Caki2 (cell line): ENCODE data around the gene YEATS4. TPM values are rescaled to one million over a fixed set of nuclear protein-coding genes. Genes with fewer than 3 reads are reported as not detected.
"Not testable (repeated sequence)": the region's sequence is repeated elsewhere in the genome, so short reads cannot be mapped to it uniquely, and the experiment has no call there.

ENCODE experiments used
- DNase-seq: peaks from one replicate; pipeline ENCODE4 v3.0.0-alpha.2; 2015; ENCODE audit warnings: low read depth
- in situ Hi-C: cut with HindIII; loops from 2 replicates; pipeline ENCODE4 v1.10.0; 2016; ENCODE audit warnings: low sequenced_read_pairs, low pct_unique_long_range_greater_than_20kb, mixed read lengths
- total RNA-seq: library from RNA; depleted of rRNA; stranded (reverse); fragments of >200 nt; shearing (Covaris generic); gene quantifications from 2 replicates; pipeline ENCODE4 v1.2.3, GENCODE V29; 2014; ENCODE audit warnings: low replicate concordance; rRNA removed

YEATS4 gene
- 99.7 and 114 TPM in 2 replicates for total RNA-seq

DNA sequence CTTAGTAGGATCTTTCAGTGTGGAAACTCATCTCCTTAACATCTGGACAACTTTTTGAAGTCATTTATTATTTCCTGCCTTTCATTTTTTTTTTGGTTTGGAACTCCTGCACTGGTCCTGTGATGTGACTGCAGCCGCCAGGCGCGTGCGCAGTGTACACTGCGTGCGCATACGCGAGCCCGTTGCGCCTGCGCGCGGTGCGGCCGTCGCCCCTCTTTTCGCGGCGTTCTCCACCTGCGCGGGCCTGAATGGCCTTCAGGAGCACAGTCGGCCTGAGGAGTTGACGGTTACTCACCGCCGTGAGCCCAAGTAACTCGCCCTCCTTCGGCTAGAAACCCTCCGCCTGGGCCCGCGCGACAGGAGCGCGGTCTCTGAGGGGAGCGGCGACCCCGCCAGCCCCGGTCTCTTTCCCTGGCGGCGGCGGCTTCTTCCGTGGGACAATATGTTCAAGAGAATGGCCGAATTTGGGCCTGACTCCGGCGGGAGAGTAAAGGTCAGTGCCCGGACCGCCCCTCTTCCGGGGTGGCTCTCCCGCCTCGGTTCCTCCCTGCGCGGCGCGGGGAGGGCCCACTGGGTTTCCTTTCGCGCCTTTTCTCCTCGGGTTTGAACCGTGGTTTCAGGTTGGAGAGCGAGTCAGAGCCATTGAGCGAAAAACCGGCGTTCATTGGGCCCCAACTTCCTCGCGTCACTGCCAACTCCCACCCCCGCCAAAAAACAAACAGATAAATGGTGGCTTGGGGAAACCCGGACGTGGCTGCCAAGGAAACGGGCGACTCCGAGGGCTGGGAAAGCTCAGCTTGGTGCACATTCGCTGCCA is at the start of gene YEATS4:
Gene YEATS4 (plus strand): TSS at position 213 of the 817 bp plus-strand sequence. CDS start 230 bp downstream, at position 443.
- peak; percentile 100 for DNase-seq
- in situ Hi-C loops, result no loop called here

GRCh38 chr12:69313209-69313608 is 46.3 kb upstream of the YEATS4 start:
- in situ Hi-C loops, result no loop called here
- DNase-seq, result no peak

GRCh38 chr12:69316784-69317183 is 42.8 kb upstream of the YEATS4 start:
- DNase-seq, in situ Hi-C loops: not testable (repeated sequence)

- in situ Hi-C loops, DNase-seq: not testable (repeated sequence)
Measured at GRCh38 chr12:69317233-69317632, 42.3 kb upstream of the YEATS4 start.

- in situ Hi-C loops, result no loop called here
- no peak for DNase-seq
Measured at GRCh38 chr12:69318225-69318624, 41.3 kb upstream of the YEATS4 start.

DNA sequence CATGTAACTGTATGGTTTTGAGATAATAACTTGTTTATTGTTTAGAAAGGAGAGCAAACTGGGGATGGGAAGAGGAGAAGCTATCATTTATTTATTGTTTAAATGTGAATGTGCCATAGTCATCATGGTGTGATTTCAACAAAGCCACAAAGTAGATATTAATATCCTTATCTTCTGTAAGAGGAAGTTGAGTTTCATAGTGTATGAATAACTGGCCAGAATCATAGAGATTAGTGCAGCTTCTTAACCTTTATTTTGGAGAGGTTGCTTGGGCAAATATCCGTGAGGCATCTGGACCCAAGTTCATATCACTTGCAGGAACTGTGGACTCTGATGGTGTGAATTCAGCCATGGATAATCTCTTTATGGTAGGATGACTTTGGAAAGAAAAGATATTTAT is 38.2 kb upstream of the YEATS4 start:
- in situ Hi-C loops, result no loop called here
- no peak for DNase-seq

DNA sequence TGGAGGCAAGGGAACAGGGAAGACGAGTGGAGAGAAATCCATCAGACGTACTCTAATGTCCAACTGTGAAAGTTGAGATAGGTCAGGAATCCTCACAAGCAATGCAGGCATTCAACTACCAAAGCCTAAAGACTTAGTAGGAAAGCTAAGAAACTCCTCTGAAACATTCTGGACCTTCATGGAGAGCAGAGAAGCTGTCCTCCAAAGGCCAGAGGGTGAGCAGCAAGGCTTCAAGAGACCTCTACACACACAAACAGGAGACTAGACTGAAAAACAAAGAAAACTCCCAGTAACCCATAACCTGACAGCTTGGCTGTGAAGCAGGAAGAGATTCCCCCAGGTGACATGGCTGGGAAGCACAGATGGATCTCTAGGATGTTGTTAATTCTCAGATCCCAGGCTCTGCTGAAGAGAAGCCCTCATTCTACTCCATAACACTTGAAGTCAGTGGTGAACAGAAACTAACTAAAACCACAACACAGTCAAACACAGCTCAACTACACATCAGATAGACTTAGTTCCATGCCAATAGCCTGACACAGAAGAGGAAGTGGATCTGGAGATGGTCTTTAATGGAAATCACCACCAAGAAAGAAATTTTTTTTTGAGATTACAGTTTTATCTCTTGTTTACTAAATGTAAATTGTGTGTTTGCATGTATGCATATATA is 34.6 kb upstream of the YEATS4 start:
- DNase-seq, result no peak
- in situ Hi-C loops, result no loop called here

DNA sequence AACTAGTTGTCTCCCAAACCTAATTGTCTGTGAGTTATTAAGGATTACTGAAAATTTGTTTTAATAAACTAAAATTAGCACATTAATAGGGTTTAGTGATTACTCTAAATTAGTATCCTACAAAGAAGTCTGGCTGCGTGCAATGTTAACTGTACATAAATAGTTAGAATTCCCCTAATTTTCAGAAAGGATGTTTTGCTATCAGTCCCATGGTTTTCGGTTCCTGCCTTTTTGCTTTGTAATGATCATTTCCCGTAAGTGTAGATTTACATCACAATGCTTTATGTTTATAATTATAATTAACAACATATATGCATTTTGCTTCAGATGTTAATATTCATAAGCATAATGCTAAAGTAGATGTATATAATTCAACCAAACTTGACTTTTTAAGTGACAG is 31.1 kb upstream of the YEATS4 start:
- in situ Hi-C loops, result no loop called here
- DNase-seq, result no peak

- in situ Hi-C loops, result no loop called here
- DNase-seq, result no peak
Measured at GRCh38 chr12:69329669-69330428, 29.7 kb upstream of the YEATS4 start.

- DNase-seq, result no peak
- in situ Hi-C loops, result no loop called here
Measured at GRCh38 chr12:69330475-69331473, 28.8 kb upstream of the YEATS4 start.

DNA sequence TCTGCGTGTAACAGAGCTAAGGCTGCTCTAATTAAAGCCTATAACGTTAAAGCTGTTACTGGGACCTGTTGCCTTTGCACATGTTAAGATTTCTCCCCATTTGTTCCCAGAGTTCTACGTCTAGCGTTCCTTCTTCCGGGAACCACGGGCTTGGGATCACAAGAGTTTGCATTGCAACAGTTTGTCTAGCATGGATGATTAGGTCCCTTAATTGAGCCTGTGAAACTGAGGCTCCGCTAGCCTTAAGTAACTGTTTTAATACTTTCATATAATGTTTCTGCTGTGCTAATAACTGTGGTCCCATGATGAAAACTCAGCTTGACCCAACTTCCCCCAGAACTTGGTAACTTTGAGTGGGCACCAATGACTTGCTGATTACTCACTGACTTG is 28.0 kb upstream of the YEATS4 start:
- DNase-seq, result no peak
- in situ Hi-C loops, result no loop called here

- in situ Hi-C loops, result no loop called here
- no peak for DNase-seq
Measured at GRCh38 chr12:69331909-69332684, 27.4 kb upstream of the YEATS4 start.

DNA sequence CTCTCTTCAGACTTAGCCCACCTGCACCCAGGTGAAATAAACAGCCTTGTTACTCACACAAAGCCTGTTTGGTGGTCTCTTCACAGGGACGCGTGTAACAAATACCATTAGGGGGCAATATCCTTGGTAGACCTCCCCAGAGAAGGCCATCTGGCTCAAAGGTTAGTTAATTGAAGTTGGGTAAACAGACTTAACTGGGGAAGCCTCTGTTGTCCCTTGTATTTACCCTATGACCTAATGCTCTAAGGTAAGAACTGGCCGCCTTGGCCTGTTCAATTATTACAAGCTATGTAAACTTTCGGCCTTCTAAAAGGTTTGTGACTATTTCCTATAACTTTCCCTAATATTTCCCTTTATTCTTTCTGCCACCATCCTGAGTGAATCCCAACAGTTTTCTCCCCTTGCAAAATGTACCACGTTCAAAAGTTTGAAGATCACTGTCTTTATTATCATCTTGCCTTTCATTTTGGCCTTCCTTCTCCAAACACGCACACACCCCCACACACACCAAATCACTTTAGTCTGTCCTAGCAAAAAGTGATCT is 26.7 kb upstream of the YEATS4 start:
- in situ Hi-C loops, result no loop called here
- DNase-seq, result no peak

DNA sequence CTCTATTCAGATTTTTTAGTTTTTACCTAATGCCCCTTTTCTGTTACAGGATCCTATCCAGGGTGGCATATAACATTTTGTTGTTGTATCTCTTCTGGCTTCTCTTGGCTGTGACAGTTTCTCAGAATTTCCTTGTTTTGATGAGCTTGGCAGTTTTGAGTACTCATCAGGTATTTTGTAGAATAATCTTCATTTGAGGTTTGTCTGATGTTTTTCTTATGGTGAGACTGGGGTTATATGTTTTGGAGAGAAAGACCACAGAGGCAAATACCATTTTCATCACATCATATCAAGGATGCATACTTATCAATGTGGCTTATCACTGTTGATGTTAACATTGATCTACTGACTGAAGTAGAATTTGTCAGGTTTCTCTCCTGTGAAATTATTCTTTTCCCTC is 25.4 kb upstream of the YEATS4 start:
- in situ Hi-C loops, result no loop called here
- no peak for DNase-seq

DNA sequence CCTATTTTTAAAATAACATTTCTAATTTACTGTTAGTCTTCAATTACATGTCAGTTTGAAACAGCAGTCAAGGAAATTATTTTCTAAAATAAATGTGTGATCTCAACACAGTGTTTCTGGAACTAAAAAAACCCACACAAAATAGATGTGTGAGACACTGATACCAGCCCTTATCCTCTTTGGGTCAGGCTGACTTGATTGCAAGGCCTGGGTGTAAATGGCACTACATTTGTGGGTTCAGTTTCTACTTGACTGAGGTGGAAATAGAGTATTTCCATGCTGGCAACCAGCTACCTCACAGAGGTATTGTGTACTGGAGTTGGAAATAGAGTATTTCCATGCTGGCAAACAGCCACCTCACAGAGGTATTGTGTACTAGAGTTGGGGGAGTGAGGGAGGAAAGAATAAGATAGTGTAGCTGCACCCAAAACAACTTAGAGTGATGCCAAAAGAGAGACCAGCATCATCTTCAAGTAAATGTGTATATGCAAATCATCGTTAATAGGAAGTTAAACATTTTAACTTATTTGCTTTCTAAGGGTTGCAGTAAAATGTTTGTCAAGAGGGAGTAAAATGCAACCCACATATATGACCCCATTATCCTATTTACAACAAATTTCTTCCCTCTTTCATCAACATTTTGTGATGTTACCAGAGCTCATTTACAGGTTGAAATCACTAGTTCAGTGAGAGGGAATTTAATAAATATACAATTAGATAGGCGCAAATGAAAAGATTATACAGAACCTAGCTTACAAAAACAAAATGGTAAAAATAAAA is 22.0 kb upstream of the YEATS4 start:
- in situ Hi-C loops, result no loop called here
- no peak for DNase-seq

- DNase-seq, result no peak
- in situ Hi-C loops, result no loop called here
Measured at GRCh38 chr12:69338120-69338859, 21.3 kb upstream of the YEATS4 start.
